HepG2 (cell line): ENCODE data around the gene ZNF226. TPM values are rescaled to one million over a fixed set of nuclear protein-coding genes. Genes with fewer than 3 reads are reported as not detected.

Experiments
- MAFG ChIP-seq: sonication (generic); formaldehyde crosslinking; IDR thresholded peaks from 2 replicates; pipeline ENCODE4 v1.5.1; 2020; ENCODE audit warnings: mild to moderate bottlenecking, missing genetic modification reagents
- MIER3 ChIP-seq: IDR thresholded peaks from 2 replicates; pipeline ENCODE4 v1.6.1; 2016; ENCODE audit warnings: missing compliant biosample characterization, borderline replicate concordance
- PPARG ChIP-seq: conservative IDR thresholded peaks from 2 replicates; pipeline ENCODE4 v1.6.1; 2016; ENCODE audit warnings: missing biosample characterization, missing genetic modification reagents
- SIX1 ChIP-seq: sonication (generic); formaldehyde crosslinking; IDR thresholded peaks from 2 replicates; pipeline ENCODE4 v1.4.0; 2020; ENCODE audit warnings: missing genetic modification reagents, borderline replicate concordance
- SKI ChIP-seq: fragments of 450-650 bp; IDR thresholded peaks from one replicate; pipeline ENCODE4 v1.6.1; 2018; ENCODE audit warnings: mild to moderate bottlenecking; ENCODE audit not compliant: partially characterized antibody
- ZFYVE20 ChIP-seq: sonication (generic); formaldehyde crosslinking; IDR thresholded peaks from 2 replicates; pipeline ENCODE4 v1.8.0; 2023; ENCODE audit warnings: low read depth, mild to moderate bottlenecking, moderate library complexity, missing genetic modification reagents, borderline replicate concordance
- ZIK1 ChIP-seq: sonication (generic); formaldehyde crosslinking; IDR thresholded peaks from 2 replicates; pipeline ENCODE4 v1.5.0; 2020; ENCODE audit warnings: mild to moderate bottlenecking, low read depth, missing genetic modification reagents, borderline replicate concordance
- ZNF878 ChIP-seq: sonication (generic); formaldehyde crosslinking; IDR thresholded peaks from 2 replicates; pipeline ENCODE4 v1.8.1; 2023; ENCODE audit warnings: mild to moderate bottlenecking, missing genetic modification reagents, moderate library complexity
- polyA plus RNA-seq, 8 experiments: library from polyadenylated mRNA; depleted of rRNA in 3 of 8; stranded (reverse) in 7 of 8; unstranded in 1 of 8; fragments of >200 nt; fragmentation: Illumina TruSeq in 4 of 8; extraction: Trizol in 4 of 8; gene quantifications; 2 replicates each; pipeline versions ENCODE4 v1.2.1 to v1.2.3, GENCODE V29; 2011 to 2016; ENCODE audit warnings: low read depth in 4 of 8, missing spikeins in 1 of 8, mixed read lengths in 1 of 8; ENCODE audit not compliant: insufficient read depth in 1 of 8
- total RNA-seq, 5 experiments: library from RNA; depleted of rRNA; stranded (reverse); fragments of >200 nt; fragmentation: Illumina TruSeq; extraction: Trizol; gene quantifications; 2 replicates each; pipeline ENCODE4 v1.2.3, GENCODE V29; 2016; ENCODE audit warnings: low read depth in 1 of 5
- TF ChIP-seq, protein P1 (sequence below): sonication (generic); formaldehyde crosslinking; IDR thresholded peaks from 2 replicates; pipeline ENCODE4 v1.4.0; 2020; ENCODE audit warnings: missing genetic modification reagents
- TF ChIP-seq, protein P2 (sequence below), 2 experiments: sonication (generic) in 1 of 2; formaldehyde crosslinking in 1 of 2; IDR thresholded peaks; 2 replicates each; pipeline versions ENCODE4 v1.4.0 to v1.6.1; 2018 to 2020; ENCODE audit warnings: missing genetic modification reagents in 2 of 2, borderline replicate concordance in 1 of 2, low read depth in 1 of 2, mild to moderate bottlenecking in 1 of 2, missing biosample characterization in 1 of 2
- TF ChIP-seq, protein P3 (sequence below): sonication (generic); formaldehyde crosslinking; IDR thresholded peaks from 2 replicates; pipeline ENCODE4 v1.9.0; 2021; ENCODE audit warnings: missing genetic modification reagents, mild to moderate bottlenecking, borderline replicate concordance
- TF ChIP-seq, protein P4 (sequence below), 2 experiments: sonication (generic) in 1 of 2; formaldehyde crosslinking in 1 of 2; IDR thresholded peaks; 2 replicates each; pipeline versions ENCODE4 v1.4.0 to v1.6.1; 2016 to 2020; ENCODE audit warnings: borderline replicate concordance in 1 of 2, low read depth in 1 of 2, mild to moderate bottlenecking in 1 of 2, missing genetic modification reagents in 1 of 2

ZNF226 gene
- total and polyA plus RNA-seq, 2 of the 13 experiments (the other 11 are each of a cell fraction or from before 2014, with no cell fraction given), result 8.3 to 16.0 TPM

DNA sequence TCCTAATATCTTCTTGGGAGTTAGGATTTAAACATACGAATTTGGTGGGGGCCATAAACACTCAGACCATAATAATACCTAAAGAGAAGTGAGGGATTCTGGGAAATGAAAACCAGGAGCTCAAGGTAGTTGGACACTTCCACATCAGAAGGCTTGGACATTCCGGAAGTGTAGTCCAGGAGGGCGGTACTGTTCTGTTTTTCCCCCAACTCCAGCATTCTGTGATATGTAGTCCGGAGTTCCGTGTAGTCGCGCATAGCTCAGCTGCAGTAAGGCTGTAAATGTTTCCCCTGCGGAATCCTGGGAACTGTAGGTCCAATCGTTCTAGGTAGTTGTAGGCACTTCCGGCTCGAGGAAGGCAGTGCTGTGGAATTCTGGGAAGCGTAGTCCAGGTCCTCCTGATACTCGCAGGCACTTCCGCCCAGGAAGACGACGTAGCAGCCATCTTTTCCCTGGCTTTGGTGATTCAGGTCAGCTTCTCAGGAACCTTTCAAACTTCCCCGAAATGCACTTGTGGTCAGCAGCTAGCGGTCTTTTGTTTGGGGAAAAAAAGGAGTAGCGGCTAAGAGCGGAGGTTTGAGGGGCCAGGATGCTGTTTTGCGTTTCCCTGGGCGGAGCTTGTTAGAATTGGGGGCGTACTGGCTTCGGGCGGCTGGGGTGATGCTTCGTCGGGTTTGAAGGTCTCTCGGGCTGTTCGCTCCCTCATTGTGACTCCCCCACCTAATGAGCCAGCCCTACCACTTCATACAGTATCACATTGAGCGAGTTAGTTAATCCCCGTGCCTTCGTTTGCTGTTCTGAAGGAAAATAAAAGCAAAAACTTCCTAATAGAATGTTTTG, at the start of gene ZNF226 (continued):
- TF ChIP-seq, protein P1, sequence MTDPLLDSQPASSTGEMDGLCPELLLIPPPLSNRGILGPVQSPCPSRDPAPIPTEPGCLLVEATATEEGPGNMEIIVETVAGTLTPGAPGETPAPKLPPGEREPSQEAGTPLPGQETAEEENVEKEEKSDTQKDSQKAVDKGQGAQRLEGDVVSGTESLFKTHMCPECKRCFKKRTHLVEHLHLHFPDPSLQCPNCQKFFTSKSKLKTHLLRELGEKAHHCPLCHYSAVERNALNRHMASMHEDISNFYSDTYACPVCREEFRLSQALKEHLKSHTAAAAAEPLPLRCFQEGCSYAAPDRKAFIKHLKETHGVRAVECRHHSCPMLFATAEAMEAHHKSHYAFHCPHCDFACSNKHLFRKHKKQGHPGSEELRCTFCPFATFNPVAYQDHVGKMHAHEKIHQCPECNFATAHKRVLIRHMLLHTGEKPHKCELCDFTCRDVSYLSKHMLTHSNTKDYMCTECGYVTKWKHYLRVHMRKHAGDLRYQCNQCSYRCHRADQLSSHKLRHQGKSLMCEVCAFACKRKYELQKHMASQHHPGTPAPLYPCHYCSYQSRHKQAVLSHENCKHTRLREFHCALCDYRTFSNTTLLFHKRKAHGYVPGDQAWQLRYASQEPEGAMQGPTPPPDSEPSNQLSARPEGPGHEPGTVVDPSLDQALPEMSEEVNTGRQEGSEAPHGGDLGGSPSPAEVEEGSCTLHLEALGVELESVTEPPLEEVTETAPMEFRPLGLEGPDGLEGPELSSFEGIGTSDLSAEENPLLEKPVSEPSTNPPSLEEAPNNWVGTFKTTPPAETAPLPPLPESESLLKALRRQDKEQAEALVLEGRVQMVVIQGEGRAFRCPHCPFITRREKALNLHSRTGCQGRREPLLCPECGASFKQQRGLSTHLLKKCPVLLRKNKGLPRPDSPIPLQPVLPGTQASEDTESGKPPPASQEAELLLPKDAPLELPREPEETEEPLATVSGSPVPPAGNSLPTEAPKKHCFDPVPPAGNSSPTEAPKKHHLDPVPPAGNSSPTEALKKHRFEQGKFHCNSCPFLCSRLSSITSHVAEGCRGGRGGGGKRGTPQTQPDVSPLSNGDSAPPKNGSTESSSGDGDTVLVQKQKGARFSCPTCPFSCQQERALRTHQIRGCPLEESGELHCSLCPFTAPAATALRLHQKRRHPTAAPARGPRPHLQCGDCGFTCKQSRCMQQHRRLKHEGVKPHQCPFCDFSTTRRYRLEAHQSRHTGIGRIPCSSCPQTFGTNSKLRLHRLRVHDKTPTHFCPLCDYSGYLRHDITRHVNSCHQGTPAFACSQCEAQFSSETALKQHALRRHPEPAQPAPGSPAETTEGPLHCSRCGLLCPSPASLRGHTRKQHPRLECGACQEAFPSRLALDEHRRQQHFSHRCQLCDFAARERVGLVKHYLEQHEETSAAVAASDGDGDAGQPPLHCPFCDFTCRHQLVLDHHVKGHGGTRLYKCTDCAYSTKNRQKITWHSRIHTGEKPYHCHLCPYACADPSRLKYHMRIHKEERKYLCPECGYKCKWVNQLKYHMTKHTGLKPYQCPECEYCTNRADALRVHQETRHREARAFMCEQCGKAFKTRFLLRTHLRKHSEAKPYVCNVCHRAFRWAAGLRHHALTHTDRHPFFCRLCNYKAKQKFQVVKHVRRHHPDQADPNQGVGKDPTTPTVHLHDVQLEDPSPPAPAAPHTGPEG (CRISPR knock-in tag), result no peak
- TF ChIP-seq MIER3 (peak; percentile 85; the same call in 1 of the 2 replicates), ZFYVE20 (CRISPR knock-in tag) (no peak), MAFG (CRISPR knock-in tag) (no peak), ZNF878 (CRISPR knock-in tag) (no peak), ZIK1 (CRISPR knock-in tag) (0 out of 2 replicates have a peak, but pooled peaks have one; percentile 59), SIX1 (CRISPR knock-in tag) (peak; percentile 49; the same call in 1 of the 2 replicates), SKI (no peak), PPARG (CRISPR knock-in tag) (no peak)
- TF ChIP-seq, protein P2, sequence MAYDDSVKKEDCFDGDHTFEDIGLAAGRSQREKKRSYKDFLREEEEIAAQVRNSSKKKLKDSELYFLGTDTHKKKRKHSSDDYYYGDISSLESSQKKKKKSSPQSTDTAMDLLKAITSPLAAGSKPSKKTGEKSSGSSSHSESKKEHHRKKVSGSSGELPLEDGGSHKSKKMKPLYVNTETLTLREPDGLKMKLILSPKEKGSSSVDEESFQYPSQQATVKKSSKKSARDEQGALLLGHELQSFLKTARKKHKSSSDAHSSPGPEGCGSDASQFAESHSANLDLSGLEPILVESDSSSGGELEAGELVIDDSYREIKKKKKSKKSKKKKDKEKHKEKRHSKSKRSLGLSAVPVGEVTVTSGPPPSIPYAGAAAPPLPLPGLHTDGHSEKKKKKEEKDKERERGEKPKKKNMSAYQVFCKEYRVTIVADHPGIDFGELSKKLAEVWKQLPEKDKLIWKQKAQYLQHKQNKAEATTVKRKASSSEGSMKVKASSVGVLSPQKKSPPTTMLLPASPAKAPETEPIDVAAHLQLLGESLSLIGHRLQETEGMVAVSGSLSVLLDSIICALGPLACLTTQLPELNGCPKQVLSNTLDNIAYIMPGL (CRISPR knock-in tag; IDR thresholded peaks at IDR 0.05; ENCODE audit: borderline replicate concordance in 1 of 2, low read depth in 1 of 2), result peak; percentile 30 to 69; a peak in 3 of 4 replicates
- TF ChIP-seq, protein P3, sequence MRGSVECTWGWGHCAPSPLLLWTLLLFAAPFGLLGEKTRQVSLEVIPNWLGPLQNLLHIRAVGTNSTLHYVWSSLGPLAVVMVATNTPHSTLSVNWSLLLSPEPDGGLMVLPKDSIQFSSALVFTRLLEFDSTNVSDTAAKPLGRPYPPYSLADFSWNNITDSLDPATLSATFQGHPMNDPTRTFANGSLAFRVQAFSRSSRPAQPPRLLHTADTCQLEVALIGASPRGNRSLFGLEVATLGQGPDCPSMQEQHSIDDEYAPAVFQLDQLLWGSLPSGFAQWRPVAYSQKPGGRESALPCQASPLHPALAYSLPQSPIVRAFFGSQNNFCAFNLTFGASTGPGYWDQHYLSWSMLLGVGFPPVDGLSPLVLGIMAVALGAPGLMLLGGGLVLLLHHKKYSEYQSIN (CRISPR knock-in tag), result no peak
- TF ChIP-seq, protein P4, sequence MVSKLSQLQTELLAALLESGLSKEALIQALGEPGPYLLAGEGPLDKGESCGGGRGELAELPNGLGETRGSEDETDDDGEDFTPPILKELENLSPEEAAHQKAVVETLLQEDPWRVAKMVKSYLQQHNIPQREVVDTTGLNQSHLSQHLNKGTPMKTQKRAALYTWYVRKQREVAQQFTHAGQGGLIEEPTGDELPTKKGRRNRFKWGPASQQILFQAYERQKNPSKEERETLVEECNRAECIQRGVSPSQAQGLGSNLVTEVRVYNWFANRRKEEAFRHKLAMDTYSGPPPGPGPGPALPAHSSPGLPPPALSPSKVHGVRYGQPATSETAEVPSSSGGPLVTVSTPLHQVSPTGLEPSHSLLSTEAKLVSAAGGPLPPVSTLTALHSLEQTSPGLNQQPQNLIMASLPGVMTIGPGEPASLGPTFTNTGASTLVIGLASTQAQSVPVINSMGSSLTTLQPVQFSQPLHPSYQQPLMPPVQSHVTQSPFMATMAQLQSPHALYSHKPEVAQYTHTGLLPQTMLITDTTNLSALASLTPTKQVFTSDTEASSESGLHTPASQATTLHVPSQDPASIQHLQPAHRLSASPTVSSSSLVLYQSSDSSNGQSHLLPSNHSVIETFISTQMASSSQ (IDR thresholded peaks at IDR 0.05; ENCODE audit: low read depth), result no peak
- TF ChIP-seq, protein P4 (CRISPR knock-in tag; IDR thresholded peaks at IDR 0.05; ENCODE audit: borderline replicate concordance), result peak; percentile 47; the same call in 1 of the 2 replicates
